GM19452 (cell line): Measurements from ENCODE around the gene ARL4C.

ENCODE experiments used
- ATAC-seq: cut with Tn5 transposase; IDR thresholded peaks from one replicate; pipeline ENCODE4 v1.9.1; 2021; ENCODE audit not compliant: unreplicated experiment

Gene ARL4C

GRCh38 chr2:234448506-234449184 is 48.2 kb downstream of the ARL4C start:
- no peak for ATAC-seq

DNA sequence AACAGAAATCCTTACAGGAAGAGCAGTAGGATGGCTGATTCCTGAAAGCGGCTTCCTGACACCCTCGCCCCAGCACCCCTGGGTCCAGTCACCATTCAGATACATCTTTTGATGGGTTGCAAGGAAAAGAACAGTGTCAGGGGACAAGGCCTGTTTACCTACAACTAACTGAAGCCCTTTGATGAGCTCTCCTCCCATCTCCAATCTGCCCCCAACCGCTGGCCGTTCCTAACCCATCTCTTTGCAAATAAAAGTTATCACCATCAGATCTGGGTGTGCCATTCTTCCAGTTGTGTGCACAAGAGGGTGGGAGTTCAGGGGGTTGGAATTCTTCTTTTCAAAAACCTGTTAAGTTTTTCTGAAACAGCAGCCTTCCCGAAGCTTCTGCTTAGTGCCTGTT is 48.9 kb downstream of the ARL4C start:
- no peak for ATAC-seq

DNA sequence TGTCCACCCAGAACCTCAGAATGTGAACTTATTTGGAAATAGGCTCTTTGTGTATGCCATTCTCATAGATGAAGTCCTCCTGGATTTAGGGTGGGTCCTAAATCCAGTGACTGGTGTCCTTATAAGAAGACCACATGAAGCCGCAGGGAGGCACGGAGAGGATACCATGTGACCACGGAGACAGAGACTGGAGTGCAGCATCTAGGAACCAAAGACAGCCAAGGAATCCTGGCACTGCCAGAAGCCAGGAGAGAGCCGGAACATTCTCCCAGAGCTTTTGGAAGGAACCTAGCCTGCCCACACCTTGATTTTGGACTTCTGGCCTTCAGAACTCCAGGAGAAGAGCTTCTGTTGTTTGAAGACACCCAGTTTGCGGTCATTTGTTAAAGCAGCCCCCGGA is 49.7 kb downstream of the ARL4C start:
- ATAC-seq: no peak

DNA sequence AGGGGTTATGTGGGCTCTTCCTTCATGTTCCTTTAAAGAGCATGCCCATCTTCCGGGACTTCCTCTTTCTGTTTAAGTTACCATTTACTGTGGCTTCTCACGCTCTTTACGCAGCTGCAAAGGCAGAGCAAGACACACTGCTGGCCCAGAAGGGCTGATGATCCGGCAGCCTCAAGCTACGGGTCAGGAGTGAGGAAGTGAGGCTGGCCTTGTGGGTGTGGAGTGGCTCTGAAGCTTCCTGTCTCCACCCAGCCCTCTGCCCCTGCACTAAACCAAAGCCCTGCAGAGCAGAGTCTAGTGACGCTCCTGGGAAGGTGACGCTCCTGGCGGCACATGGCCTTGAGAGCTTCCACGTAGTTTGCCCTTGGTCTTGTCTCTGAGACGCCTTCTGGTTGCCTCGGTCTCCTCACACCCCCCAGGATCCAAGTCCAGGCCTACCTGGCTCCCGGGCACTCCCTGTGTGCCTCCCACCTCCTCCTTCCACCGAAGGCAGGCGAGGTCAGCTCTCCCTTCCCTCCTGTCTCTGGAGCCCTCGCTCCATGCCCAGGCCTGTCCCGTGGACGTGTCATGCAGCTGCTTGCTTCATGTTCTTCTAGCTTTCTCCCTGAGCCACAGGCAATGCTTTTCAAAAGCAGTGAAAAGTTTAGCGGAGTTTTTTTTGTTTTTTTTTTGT is 50.3 kb downstream of the ARL4C start:
- peak; percentile 99 for ATAC-seq

GRCh38 chr2:234444893-234445292 is 52.0 kb downstream of the ARL4C start:
- ATAC-seq: no peak

GRCh38 chr2:234444242-234444730 is 52.6 kb downstream of the ARL4C start:
- ATAC-seq: no peak
